ENCODE measurements around the gene UBXN10.

GRCh38 chr1:20168564-20169491, 17.1 kb upstream of the UBXN10 start:
- no peak for TF ChIP-seq POLR2A (IDR thresholded peaks at IDR 0.05)
- TF ChIP-seq CTCF (IDR thresholded peaks at IDR 0.05) = no peak
